Inflammatory macrophage (primary cell): Measurements from ENCODE around the gene TYMP.

Experiments used
- DNase-seq, 2 donors: peaks; one replicate each; pipeline ENCODE4 v3.0.0-alpha.2; 2020 to 2022

The TYMP gene

GRCh38 chr22:50504369-50505211, 25.2 kb downstream of the TYMP start:
- no peak for DNase-seq

- DNase-seq, result no peak
Measured at GRCh38 chr22:50503475-50504145, 26.2 kb downstream of the TYMP start.

GRCh38 chr22:50502628-50503474, 27.0 kb downstream of the TYMP start:
- DNase-seq, result no peak

- DNase-seq, result no peak
Measured at GRCh38 chr22:50502096-50502495, 27.7 kb downstream of the TYMP start.

DNA sequence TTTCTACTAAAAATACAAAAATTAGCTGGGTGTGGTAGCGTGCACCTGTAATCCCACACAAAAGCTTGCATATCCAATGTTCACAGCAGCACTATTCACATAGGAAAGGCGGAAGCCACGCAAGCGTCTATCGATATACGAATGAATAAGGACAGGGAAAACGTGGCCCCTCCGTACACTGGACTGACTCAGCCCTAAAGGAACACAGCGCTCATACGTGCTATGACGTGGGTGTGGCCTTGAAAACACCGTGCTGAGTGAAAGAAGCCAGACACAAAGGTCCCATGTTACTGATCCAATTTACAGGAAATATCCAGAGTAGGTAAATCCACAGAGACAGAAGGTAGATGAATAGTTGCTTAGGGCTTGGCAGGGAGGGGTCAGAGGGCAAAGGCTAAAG, 29.4 kb downstream of the TYMP start:
- DNase-seq, result no peak

DNA sequence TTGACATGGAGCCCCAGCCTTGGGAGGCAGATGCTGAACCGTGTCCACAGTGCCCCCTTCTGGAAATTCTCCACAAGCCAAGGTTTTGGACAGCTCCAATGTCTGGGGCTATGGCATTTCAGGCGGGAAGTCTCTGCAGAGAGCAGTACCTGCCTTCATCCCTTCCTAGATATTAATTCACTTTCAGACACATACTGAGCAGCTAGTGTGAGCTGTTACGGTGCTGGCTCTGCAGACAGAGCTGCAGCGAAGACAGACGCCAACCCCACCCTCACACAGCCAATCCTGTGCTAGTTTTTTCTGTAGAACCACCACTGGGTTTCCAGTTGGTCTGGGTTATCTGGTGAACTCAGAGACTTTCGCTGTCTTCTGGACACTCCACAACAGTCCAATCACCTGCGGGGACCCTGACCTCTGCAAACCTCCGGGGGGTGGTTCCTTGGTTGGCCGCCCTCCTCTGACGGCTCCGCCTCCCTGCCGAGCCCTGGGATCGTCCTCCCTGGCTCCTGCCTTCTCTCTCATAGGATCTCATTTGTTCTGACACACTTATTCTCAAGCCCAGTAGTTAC, 31.4 kb downstream of the TYMP start:
- DNase-seq, result peak; percentile 73 to 81

DNA sequence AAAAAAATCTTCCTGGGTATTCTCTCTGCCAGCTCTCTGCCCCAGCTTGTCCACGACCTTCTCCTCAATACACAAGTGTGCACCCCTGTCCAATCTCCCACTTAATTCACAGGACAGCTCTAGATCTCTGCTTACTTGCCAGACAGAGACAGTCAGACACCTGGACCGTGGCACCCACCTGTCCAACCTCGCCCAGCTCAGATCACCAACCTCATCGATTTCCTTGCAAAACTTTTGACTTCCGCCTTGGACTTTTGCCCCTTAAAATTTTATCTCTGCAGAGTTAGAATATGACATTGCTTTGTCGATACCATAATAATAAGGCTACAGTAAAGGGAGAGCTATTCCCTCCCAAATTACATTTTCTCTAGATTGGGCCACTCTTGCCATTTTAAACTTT, 32.7 kb downstream of the TYMP start:
- DNase-seq, result no peak

DNA sequence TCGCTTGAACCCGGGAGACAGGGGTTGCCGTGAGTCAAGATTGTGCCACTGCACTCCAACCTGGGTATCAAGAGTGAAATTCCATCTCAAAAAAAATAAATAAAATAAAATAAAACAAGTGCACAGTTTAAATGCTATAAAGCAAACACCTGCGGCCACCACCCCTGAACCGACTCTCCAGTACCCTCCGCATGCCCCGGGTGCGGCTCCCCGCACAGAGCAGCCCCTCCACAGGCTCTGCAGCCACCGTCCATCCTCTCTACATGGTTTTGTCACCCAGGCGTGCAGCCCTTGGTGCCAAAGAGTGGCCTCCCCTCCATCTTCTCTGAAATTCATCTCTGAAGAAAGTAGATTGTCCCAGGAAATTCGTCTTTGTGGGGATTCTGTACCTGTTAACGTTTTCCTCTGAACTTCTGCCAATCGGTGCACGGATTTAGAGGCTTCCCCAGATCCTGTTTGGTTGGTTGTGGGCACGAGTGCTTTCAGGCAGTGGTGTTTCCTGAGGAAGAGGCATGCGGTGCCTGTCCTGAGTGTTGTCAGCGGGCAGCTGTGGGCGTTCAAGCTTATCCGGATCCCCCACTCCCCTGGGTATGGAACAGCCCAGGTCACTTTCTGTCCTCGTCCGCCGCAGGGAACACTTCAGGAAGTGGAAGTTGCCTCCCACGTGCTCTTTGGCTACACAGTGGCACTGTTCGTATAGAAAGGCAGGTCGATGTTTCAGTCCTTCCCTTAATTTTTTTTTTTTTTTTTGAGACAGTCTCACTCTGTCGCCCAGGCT, 39.1 kb downstream of the TYMP start:
- peak; percentile 83 to 92 for DNase-seq

DNA sequence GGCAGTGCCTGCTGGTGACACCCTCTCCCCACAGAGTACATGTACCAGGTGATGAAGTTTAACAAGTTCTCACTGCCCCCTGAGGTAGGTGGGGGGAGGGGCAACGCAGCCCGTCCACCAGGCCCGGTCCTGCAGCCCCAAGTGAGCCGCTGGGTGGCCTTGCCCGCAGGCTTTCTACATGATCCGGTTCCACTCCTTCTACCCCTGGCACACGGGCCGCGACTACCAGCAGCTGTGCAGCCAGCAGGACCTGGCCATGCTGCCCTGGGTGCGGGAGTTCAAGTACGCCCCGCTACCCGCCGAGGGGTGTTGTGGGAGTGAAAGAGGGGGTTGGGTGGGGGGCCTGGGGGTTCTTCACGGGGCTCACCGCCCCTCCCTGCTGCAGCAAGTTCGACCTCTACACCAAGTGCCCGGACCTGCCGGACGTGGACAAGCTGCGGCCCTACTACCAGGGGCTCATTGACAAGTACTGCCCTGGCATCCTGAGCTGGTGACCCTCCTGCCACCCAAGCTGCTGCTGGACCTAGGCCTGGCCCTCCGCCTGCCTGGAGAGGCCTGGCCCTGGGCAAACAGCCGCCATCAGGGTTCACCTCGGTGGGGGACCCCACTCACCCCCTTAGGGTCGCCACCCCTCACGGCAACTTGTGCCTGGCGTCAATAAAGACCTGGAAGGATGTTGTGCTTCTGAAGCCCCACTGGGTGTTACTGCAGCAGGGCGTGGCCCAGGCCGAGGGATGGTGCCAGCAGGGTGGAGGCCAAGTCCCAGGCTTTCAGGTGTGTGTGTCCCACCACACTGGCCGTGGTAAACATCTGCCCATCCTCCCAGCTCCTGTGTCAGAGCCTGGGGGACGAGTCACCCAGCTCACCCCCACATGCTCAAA, 40.2 kb downstream of the TYMP start:
- no peak for DNase-seq

DNA sequence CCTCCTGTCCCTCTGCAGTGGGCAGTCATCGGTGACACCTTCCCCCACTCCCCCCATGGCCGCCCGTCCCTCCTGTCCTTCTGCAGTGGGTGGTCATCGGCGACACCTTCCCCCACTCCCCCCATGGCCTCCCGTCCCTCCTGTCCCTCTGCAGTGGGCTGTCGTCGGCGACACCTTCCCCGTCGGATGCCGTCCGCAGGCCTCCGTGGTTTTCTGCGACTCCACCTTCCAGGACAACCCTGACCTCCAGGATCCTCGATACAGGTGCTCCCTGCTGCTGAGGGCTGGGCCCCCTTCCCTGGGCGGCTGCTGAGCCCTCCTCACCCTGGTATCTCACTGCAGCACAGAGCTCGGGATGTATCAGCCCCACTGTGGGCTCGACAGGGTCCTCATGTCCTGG, 40.9 kb downstream of the TYMP start:
- no peak for DNase-seq

GRCh38 chr22:50488006-50488677, 41.7 kb downstream of the TYMP start:
- no peak for DNase-seq

DNA sequence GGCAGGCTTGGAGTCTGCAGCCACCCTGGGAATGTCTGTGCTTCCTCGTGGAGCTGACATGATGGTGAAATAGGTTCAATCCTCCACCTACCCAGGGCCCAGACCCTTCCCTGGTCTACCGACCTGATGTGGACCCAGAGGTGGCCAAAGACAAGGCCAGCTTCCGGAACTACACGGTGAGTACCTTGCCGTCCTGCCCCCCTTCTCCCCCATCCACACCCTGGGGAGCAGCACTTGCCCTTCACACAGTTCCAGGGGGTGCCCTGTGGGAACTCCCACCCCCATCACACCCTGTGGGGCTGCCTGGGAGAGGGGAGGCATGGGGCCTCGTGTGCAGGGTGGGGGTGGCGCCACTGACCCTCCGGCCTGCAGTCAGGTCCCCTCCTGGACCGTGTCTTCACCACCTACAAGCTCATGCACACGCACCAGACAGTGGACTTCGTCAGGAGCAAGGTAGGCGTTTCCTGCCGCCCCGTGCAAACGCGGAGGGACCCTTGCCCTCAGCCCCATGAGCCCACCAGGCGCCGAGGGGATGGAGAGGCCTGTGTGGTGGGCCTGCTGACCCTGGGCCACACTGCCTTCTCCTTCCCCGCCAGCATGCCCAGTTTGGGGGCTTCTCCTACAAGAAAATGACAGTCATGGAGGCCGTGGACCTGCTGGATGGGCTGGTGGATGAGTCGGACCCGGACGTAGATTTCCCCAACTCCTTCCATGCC, 42.4 kb downstream of the TYMP start:
- DNase-seq, result no peak

DNA sequence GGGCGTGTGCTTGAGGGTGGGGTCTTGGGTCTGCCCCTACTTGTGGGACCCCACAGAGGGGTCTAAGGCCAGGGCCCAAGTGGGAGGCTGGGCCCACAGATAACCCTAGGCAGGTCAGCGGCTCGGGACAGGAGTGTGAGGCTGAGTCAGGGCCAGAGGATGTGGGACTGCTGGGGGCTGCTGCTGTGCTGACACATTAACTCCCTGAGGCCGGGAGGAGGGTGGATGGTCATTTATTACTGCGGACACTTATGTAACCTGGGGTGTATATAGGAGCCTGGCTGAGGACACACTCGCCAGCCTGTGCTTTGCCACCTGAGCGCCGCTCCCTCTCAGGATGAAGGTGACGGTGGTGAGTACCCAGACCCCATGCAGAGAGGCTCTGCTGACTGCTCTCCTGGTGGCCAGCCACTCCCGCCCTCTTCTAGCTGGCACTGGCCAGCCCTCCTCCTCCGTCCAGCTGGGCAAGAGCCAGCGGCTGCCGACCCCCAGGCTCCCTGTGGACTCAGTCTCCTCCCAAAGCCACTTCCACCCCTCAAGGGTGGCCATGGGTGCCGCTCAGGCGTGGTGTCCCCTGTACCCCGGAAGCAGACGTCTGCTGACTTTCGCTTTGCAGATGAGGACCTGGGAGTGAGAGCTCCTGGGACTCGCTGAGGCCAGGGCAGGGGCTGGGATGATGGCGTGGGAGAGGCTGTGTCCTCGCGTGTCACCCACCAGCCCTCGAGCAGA, 43.1 kb downstream of the TYMP start, which contains the start of gene MIOX:
Gene MIOX, plus strand, starts transcription at position 299 of the 729 bp plus-strand sequence. Its CDS starts 39 bp downstream, at position 338.
- DNase-seq, result no peak

- DNase-seq, result no peak
Measured at GRCh38 chr22:50485221-50486131, 44.3 kb downstream of the TYMP start.

GRCh38 chr22:50483977-50484853, 45.6 kb downstream of the TYMP start:
- no peak for DNase-seq

GRCh38 chr22:50483556-50483955, 46.3 kb downstream of the TYMP start:
- DNase-seq, result no peak

GRCh38 chr22:50483106-50483505, 46.7 kb downstream of the TYMP start:
- DNase-seq, result no peak
